ENCODE measurements around the gene GBX1. TPM values are rescaled to one million over a fixed set of nuclear protein-coding genes. Genes with fewer than 3 reads are reported as not detected.

The GBX1 gene
- polyA plus RNA-seq, 1 donor from 2014 or later, result not detected

GRCh38 chr7:151123158-151123821 lies 44.2 kb downstream of the GBX1 start:
- TF ChIP-seq EZH2 (IDR thresholded peaks at IDR 0.05; ENCODE audit: borderline replicate concordance, insufficient read depth, low read length, poor library complexity, severe bottlenecking), result no peak
- TF ChIP-seq, protein P1, sequence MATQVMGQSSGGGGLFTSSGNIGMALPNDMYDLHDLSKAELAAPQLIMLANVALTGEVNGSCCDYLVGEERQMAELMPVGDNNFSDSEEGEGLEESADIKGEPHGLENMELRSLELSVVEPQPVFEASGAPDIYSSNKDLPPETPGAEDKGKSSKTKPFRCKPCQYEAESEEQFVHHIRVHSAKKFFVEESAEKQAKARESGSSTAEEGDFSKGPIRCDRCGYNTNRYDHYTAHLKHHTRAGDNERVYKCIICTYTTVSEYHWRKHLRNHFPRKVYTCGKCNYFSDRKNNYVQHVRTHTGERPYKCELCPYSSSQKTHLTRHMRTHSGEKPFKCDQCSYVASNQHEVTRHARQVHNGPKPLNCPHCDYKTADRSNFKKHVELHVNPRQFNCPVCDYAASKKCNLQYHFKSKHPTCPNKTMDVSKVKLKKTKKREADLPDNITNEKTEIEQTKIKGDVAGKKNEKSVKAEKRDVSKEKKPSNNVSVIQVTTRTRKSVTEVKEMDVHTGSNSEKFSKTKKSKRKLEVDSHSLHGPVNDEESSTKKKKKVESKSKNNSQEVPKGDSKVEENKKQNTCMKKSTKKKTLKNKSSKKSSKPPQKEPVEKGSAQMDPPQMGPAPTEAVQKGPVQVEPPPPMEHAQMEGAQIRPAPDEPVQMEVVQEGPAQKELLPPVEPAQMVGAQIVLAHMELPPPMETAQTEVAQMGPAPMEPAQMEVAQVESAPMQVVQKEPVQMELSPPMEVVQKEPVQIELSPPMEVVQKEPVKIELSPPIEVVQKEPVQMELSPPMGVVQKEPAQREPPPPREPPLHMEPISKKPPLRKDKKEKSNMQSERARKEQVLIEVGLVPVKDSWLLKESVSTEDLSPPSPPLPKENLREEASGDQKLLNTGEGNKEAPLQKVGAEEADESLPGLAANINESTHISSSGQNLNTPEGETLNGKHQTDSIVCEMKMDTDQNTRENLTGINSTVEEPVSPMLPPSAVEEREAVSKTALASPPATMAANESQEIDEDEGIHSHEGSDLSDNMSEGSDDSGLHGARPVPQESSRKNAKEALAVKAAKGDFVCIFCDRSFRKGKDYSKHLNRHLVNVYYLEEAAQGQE (IDR thresholded peaks at IDR 0.05; ENCODE audit: borderline replicate concordance), result no peak
- no peak for TF ChIP-seq CTCF (IDR thresholded peaks at IDR 0.05; ENCODE audit: poor library complexity, severe bottlenecking)
- TF ChIP-seq SMC3 (conservative IDR thresholded peaks at IDR 0.05; ENCODE audit: poor library complexity), result no peak
- no peak for TF ChIP-seq RAD21 (conservative IDR thresholded peaks at IDR 0.05)
- no peak for TF ChIP-seq POLR2AphosphoS5 (IDR thresholded peaks at IDR 0.05)
- TF ChIP-seq TAF1 (IDR thresholded peaks at IDR 0.05; ENCODE audit: low read depth), result no peak
- no peak for TF ChIP-seq MXI1 (conservative IDR thresholded peaks at IDR 0.05; ENCODE audit: poor library complexity, severe bottlenecking)
- TF ChIP-seq EP300 (conservative IDR thresholded peaks at IDR 0.05; ENCODE audit: poor library complexity, severe bottlenecking), result no peak
- Histone ChIP-seq H2AFZ (ENCODE audit: low read depth, low read length) (no peak overlapping the region), H3K36me3 (ENCODE audit: insufficient read depth, low read length) (no peaks in the 10 kb centered on the region), H3K79me2 (replicated peaks; ENCODE audit: insufficient read depth, low read length) (no peaks in the 10 kb centered on the region), H3K9me2 (ENCODE audit: insufficient read depth, low read length) (no peaks in the 10 kb centered on the region), H3F3A (ENCODE audit: insufficient read depth, low read length, poor library complexity, severe bottlenecking) (peaks cover 4% of the 10 kb centered on the region), H4K20me1 (ENCODE audit: insufficient read depth) (peaks cover 13% of the 10 kb centered on the region), H3K4me2 (ENCODE audit: low read length) (no peak overlapping the region), H3K9me3 (ENCODE audit: low read length) (no peaks in the 10 kb centered on the region), H3K27ac (ENCODE audit: low read length) (no peak overlapping the region), H3K4me3 (ENCODE audit: low read length) (no peak overlapping the region), H3K27me3 (ENCODE audit: insufficient read depth, low read depth, low read length) (no peaks in the 10 kb centered on the region), H3K9ac (ENCODE audit: low read length) (no peak overlapping the region)

DNA sequence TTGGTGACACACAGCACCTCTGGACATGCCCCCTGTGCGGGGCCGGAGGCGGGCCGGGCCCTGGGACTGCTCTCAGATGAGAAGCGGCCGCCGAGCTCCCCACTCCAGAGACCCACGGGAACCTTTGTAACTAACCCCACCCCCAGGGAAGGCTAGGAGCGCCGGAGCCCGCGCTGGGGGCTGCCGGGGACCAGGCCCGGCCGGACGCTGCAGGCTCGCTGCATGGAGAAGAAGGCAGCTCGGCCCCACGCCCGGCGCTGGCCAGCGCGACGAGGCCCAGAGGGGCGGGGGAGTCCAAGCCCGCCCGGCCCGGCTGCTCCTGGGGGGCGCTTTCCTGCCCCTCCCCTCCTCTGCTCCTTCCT lies 44.7 kb downstream of the GBX1 start:
- TF ChIP-seq MXI1 (conservative IDR thresholded peaks at IDR 0.05; ENCODE audit: poor library complexity, severe bottlenecking), result no peak
- no peak for TF ChIP-seq POLR2AphosphoS5 (IDR thresholded peaks at IDR 0.05)
- no peak for TF ChIP-seq EP300 (conservative IDR thresholded peaks at IDR 0.05; ENCODE audit: poor library complexity, severe bottlenecking)
- TF ChIP-seq SMC3 (conservative IDR thresholded peaks at IDR 0.05; ENCODE audit: poor library complexity), result no peak
- TF ChIP-seq, protein P1 (IDR thresholded peaks at IDR 0.05; ENCODE audit: borderline replicate concordance), result no peak
- TF ChIP-seq RAD21 (conservative IDR thresholded peaks at IDR 0.05), result no peak
- TF ChIP-seq EZH2 (IDR thresholded peaks at IDR 0.05; ENCODE audit: borderline replicate concordance, insufficient read depth, low read length, poor library complexity, severe bottlenecking), result no peak
- TF ChIP-seq TAF1 (IDR thresholded peaks at IDR 0.05; ENCODE audit: low read depth), result no peak
- no peak for TF ChIP-seq CTCF (IDR thresholded peaks at IDR 0.05; ENCODE audit: poor library complexity, severe bottlenecking)
- no peak overlapping the region for H3K4me2 ChIP-seq (ENCODE audit: low read length)
- no peak overlapping the region for H2AFZ ChIP-seq (ENCODE audit: low read depth, low read length)
- no peak overlapping the region for H3K9ac ChIP-seq (ENCODE audit: low read length)
- H3K9me2 ChIP-seq (ENCODE audit: insufficient read depth, low read length), result no peaks in the 10 kb centered on the region
- H3K27me3 ChIP-seq (ENCODE audit: insufficient read depth, low read depth, low read length), result no peaks in the 10 kb centered on the region
- H3K4me3 ChIP-seq (ENCODE audit: low read length), result no peak overlapping the region
- H3F3A ChIP-seq (ENCODE audit: insufficient read depth, low read length, poor library complexity, severe bottlenecking), result peaks cover 4% of the 10 kb centered on the region
- H4K20me1 ChIP-seq (ENCODE audit: insufficient read depth), result peaks cover 13% of the 10 kb centered on the region
- H3K79me2 ChIP-seq (replicated peaks; ENCODE audit: insufficient read depth, low read length), result no peaks in the 10 kb centered on the region
- H3K27ac ChIP-seq (ENCODE audit: low read length), result no peak overlapping the region
- no peaks in the 10 kb centered on the region for H3K9me3 ChIP-seq (ENCODE audit: low read length)
- no peaks in the 10 kb centered on the region for H3K36me3 ChIP-seq (ENCODE audit: insufficient read depth, low read length)

Data from neural cell (in vitro differentiated cells).